ENCODE measurements around the gene ZBTB2.
A peak's percentile ranks its signal among the peaks of the same experiment; 100 is the strongest.
"Not testable (repeated sequence)": the region's sequence is repeated elsewhere in the genome, so short reads cannot be mapped to it uniquely, and the experiment has no call there.

The ZBTB2 gene

DNA sequence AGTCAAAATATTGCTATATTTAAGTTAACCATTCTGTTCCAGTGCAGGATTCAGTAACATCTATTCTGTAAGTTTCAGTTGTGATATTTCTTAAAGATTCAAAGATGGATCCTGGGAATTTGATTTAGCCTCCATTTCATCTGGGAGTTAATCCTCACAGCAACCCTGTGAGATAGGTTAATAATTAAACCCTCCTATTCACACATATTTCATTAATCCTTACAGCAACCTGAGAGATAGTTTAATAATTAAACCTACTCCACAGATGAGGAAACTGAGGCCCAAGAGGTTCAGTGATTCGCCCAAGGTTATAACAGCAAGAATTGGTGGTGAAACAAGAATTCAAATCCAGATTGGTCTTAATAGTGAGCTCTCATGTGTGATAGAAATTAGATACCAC is 10.9 kb upstream of the ZBTB2 start:
- DNase-seq (ENCODE audit: low read depth in 1 of 2, low spot score in 1 of 2) = no peak

DNA sequence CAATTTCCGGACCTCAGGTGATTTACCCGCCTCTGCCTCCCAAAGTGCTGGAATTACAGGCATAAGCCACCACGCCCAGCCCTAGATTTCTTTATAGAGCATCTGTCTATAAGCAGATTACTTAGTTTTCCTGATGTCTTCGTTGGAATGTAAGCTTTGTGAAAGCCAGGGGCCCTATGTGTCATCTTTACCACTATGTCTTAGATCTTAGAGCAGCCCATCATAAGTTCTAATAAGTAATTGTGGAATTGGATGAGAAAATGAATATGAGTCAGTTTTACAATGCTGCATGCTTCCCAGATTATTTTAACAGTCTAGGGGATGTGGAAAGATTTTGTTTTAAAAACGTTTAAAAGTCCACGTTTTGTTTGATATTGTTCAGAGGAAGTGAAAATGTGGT is 9.1 kb upstream of the ZBTB2 start:
- DNase-seq (ENCODE audit: low read depth in 1 of 2, low spot score in 1 of 2) = no peak

DNA sequence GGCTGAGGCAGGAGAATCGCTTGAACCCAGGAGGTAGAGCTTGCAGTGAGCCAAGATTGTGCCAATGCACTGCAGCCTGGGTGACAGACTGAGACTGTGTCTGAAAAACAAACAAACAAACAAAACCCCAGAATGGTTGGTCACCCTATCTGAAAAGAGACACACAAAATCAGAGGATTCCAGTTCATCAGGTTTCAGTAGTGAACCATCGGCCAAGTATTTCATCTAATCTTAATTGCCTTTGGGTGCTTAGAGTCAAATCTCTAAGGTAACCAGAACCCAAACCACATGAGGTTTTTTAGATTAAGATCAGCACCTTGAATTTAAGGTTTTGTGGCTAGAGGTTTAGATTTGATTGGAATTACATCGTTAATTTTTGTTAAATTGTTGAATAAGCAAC is 8.3 kb upstream of the ZBTB2 start:
- no peak for DNase-seq (ENCODE audit: low read depth in 1 of 2, low spot score in 1 of 2)

DNA sequence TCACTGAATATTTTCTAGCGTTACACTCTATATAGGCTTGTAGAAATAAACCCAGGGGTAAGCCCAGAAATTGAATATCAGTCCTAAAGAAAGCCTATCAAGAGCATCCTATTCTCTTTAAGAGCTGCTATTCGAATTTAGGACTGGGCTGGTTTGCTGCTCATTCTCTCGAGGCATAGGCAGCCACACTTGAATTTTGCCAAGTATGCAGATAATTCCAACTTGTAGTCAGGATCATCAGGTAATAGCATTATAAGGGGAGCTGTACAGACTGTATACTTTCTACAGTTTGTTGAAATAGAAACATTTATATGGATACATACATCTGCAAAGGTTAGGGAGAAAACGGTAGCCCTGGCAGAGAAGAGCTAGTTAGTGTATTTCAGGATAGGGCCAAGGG is 2.1 kb upstream of the ZBTB2 start:
- DNase-seq (ENCODE audit: low read depth in 1 of 2, low spot score in 1 of 2) = no peak

DNA sequence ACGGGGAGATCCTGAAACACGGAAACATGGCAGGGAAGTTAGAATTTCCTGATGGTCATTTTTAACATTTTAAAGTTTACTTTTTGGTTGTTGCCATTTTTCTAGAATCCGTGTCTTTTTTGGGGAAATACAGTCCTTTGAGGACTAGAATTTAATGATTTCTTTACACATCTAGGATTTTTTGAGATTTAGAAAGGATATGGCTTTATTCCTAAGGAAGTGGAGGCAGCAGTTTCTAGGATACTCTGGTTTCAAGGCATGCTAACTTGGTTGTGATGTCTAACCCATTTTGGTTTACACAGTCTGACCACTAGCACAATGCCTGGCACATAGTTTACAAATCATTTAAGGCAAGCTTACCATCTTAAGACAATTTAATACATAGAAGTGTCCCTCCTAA is 1.1 kb upstream of the ZBTB2 start:
- DNase-seq (ENCODE audit: low read depth in 1 of 2, low spot score in 1 of 2) = no peak

DNA sequence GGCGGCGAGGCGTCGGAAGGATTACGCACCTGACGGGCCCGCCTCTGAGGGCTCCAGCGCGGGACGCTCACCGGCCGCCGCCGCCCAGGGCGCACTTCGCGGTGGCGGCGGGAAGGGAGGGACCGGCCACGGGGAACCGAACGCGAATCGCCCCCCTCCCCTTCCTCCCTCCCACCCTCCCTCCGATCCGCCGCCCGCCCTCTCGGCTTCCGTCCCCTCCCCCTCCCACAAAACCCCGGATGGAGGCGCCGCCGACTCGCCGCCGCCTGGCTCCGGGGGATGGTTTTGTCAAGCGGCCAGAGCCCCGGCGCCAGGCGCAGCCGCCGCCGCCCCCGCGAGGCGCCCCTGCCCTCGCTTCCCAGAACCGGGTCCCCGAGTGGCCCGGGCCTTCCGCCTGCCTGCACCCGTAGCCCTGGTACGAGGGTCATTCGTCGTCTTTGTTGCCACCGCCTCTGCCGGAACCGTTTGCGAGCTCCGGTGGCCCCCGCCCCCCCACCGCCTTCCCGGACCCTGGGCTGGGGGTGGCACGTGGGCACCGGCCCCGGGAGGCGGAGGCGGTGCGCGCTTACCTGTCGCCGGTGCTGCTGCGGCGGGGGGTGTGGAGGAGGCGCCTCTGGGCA is 398 bp downstream of the ZBTB2 start:
- peak; percentile 71 to 74 for DNase-seq (ENCODE audit: low read depth in 1 of 2, low spot score in 1 of 2)

DNA sequence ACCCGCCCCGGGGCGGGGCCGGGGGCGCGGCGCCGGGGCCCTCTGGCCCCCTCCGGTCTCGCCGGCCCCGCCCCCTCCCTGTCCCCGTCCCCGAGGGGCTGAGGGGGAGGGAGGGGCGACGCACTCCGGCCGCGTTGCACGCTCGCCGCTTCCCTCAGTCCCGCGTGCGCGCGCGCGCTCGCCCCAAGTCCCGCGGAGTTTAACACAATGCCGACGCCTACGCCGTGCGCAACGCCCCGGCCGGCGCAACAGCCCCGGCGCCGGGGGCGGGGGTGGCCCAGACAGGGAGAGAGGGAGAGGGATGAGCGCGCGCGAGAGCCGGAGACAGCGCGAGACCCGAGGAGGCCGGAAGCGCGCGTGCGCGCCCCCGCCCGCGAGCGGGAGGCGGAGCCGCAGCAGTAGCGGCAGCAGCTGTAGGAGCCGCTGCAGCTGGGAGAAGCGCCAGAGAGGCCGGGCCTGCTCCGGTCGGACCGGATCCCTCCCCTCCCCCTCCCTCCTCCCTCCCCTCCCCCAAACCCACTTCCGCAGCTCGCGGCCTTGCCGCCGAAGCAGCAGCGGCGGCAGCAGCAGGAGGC is 996 bp downstream of the ZBTB2 start:
- peak; percentile 94 to 99 for DNase-seq (ENCODE audit: low read depth in 1 of 2, low spot score in 1 of 2)

DNA sequence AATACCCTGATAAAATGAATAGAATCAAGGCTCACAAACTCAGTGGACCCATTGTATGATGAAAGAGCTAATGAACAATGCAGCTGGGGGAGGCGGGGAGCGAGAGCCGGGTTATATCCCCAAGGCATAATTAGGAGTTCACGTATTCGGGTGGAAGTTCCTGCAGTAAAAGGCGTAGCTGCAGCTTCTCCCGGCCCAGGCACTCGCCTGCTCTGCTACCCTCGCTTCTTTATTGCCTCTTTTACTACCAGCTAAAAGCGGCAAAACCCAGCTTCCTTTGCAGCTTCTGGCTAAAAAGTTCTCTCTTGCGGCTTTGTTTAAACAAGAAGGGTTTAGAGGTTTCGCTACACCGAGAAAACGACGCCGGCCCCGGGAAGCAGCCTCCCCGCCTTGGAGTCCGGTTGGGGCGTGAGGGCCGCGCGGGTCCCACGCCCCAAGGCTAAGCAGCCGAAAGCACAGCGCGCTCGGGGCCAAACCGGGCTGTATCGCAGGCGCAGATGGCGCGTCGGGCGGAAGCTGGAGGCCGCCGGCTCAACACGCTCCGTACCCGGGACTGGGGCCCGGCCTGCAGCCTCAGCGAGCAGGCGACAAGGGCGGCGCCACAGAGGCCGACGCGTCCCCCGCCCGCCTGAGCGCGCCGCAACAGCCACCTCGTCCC is 1.6 kb downstream of the ZBTB2 start:
- no peak for DNase-seq (ENCODE audit: low read depth in 1 of 2, low spot score in 1 of 2)

DNA sequence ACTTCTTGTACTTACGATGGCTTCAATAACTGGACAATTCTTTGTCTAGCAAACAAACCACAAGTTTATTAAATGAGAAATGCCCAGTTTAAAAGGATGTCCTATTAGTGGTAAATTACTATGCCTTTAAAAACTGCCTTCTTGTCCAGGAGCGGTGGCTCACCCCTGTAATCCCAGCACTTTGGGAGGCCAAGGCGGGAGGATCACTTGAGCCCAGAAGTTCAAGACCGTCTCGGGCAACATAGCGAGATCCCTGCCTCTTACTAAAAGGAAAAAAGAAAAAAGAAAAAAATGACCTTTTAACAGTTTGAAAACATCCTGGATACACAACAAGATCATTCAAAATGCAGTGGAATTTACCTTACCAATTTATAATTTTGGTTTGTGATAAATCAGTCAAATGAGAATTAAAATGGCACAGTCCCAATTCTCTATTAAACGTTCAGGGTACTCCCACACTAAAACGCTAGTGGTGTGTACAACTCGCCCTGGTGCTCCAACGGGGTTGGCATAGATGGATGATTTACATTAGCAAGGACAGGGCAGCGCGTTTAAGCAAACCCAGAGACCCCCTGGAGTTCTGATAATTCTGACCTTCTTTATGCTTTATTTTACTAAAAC is 2.3 kb downstream of the ZBTB2 start:
- no peak for DNase-seq (ENCODE audit: low read depth in 1 of 2, low spot score in 1 of 2)

DNA sequence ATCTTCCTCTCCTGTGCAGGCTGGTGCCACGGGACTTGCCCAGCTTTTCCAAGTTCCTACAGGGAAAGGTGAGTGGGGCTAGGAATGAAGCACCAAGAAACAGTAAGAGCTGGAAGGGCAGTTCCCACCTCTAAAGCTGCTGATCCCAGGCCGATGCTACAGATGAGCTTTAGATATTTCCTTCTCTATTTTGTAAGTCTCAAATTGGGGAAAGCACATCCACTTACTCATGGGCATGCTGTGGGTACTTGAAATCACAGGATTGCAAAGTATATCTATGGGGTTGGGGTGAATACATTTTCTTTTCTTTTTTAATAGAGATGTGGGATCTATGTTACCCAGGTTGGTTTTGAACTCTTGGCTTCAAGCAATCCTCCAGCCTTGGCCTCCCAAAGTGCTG is 3.1 kb downstream of the ZBTB2 start:
- DNase-seq (ENCODE audit: low read depth in 1 of 2, low spot score in 1 of 2) = no peak

DNA sequence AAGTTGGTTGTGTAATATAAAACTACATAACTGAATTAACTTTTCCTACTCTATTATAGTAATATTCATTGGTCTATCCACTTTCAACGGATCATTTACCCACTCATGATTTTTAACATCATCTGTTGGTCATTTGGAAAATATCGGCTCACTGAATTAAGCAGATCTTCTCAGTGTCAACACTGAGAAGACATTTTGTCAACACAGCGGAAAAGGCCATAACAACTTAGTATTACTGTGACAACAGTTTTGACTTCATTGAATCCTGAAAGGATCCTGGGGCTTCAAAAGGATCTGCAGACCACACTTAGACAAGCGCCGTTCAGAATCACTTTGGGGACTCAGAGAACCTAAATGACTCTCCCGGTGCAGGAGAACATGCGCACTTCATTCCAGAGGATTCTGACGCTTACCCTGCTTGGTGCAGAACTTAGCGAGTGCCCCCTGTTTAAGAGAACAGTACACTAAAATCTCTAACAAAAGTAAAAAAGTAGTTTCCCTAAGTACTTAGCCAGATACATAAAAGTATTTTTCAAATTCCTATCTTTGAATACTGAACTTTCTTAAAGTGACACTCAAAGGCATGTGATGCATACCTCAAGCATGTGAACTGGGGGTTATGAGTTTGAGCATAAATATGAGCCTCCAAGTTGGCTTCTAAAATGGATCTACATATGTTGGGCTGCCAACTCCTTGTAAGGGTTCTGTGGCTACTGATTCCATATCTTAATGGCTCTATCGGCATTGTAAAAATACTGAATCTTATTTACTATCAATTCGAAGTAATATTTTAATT is 4.0 kb downstream of the ZBTB2 start:
- no peak for DNase-seq (ENCODE audit: low read depth in 1 of 2, low spot score in 1 of 2)

DNA sequence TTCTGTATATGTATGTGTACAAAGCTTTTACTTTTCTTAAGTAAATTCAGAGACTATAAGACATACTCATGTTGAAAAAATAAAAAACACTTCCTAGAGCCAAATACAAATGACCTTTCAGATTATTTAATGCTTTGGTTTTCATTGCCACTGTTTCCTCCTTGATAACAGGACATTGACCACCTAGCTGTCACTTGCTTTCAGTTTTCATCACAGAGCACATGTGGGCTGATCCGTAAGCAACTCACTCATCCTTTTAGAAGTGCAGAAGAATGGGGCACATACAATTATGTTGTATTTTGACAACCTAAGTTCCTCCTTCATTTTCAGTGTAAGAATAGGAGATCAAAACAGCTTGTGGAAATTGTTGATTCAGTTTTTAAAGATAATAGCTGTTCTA is 6.2 kb downstream of the ZBTB2 start:
- DNase-seq (ENCODE audit: low read depth in 1 of 2, low spot score in 1 of 2) = no peak

DNA sequence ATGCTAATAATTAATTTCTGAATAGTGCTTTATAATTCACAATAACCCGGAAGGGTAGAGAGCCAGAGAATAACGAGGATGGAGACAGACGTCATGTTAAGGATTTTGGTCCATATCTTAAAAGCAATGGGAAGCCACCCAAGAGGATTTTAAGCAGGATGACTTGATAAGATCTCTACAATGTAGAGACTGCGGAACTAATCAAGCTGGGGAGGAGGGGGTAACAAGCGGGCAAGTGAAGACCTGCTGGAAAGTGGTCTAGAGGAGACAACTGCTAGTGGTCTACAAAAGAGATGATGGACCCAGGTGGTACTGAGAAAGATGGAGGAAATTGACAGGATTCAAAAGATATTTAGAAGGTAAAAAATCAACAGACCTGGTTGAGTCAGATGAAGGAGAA is 7.2 kb downstream of the ZBTB2 start:
- DNase-seq (ENCODE audit: low read depth in 1 of 2, low spot score in 1 of 2) = no peak

DNA sequence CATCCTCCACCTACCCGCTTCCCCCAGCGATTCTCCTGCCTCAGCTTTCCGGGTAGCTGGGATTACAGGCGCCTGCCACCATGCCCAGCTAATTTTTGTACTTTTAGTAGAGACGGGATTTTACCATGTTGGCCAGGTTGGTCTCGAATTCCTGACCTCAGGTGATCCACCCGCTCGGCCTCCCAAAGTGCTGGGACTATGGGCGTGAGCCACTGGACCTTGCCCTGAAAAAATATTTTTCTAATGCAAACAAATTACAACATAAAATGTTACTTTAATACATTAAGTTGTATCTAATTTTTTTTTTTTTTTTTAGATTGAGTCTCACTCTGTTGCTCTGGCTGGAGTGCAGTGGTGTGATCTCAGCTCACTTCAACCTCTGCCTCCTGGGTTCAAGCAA is 8.7 kb downstream of the ZBTB2 start:
- DNase-seq (ENCODE audit: low read depth in 1 of 2, low spot score in 1 of 2) = not testable (repeated sequence)

DNA sequence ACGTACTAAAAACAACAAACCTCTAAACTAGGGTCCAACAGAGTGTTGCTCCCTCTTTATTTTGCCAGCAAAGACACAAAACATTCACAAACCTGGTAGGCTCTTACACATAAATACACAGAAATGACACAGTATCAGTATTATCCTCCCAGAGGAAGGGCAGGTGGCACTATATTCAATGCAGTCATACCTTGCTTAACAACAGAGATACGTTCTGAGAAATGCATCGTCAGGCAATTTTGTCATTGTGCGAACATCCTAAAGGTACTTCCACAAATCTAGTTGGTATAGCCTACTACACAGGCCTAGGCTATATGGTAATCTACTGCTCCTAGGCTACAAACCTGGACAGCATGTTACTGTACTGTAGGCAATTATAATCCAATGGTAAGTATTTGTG is 9.6 kb downstream of the ZBTB2 start:
- no peak for DNase-seq (ENCODE audit: low read depth in 1 of 2, low spot score in 1 of 2)

DNA sequence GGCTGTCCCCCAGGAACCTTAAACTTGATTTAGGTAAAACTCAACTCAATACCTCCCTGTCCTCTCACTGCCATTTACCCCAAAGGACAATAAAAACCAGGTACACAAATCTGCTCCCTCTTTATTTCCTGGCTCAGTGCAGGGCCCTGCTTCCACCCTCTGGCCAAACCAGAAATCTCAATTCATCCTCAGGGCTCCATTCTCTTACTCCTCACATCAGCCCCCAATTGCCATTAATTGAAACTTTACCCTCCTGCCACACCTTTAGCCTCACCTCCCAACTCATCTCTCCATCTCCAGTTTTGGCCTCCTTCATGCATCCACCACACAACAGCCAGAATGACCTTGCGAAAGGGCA is 10.5 kb downstream of the ZBTB2 start:
- no peak for DNase-seq (ENCODE audit: low read depth in 1 of 2, low spot score in 1 of 2)

DNA sequence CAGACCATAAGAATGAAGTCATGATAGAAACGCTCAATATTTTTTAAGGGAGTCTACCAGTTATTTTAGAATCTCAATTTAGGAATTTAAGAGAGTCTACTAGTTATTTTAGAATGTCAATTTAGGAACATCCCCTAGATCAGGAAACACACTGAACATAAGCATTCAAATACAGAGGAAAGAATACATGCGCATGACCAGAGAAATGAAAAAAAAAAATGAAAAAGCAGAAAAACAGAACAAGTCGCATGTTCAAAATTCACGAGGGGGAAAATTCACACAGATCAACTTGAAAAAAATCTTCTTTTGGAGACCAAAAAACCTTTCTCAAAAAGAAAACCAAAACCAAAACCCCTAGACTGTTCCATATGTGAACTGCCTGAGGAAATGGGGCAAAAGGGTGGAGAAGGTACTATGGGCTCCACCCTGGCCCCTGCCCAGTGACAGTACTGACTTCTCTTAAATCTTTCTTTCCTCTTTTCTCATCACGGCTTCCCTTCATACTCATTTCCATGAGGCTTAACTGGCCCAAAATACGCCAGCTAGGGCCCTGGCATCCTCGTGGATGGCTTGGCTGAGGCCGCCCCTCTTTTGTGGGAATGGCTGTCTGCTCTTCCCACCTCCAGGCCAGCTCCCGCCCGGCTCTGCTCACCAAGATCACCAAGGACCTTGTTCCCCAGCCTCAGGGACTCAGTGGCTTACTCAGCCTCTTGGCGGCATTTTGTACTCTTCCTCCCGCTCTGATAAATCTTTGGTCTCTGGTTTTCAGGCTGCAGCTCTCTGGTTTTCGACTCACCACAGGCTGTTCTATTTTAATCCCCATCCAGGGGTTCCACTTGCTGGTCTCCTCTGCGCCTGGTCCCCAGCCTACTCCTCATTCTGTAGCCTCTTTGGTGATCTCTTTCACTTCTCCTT is 11.2 kb downstream of the ZBTB2 start:
- DNase-seq (ENCODE audit: low read depth in 1 of 2, low spot score in 1 of 2) = no peak

DNA sequence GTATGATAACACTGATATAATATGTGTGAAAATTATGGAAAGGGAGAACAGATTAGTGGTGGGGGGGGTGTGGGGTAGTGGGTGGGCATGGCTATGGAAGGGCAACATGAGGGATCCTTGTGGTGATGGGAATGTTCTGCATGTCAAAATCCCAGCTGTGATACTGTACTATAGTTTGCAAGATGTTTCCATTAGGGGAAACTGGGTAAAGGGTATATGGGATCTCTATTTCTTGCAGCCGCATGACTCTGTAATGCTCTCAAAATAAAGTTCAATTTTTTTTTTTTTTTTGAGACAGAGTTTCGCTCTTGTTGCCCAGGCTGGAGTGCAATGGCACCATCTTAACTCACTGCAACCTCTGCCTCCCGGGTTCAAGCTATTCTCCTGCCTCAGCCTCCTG is 14.3 kb downstream of the ZBTB2 start:
- no peak for DNase-seq (ENCODE audit: low read depth in 1 of 2, low spot score in 1 of 2)

DNA sequence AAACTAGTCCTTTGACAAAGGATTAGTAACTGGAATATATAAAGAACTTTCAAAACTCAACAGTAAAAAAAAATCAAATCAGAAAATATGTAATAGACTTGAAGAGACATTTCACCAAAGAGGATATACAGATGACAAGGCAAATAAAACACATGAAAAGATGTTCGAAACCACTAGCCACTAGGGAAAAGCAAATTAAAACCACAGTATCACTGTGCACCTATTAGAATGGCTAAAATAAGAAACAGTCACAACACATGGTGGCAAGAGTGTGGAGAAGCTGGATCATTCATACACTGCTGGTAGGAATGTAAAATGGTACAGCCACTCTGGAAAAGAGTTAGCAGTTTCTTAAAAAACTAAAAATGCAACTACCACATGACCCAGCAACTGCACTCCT is 14.9 kb downstream of the ZBTB2 start:
- DNase-seq (ENCODE audit: low read depth in 1 of 2, low spot score in 1 of 2) = no peak

DNA sequence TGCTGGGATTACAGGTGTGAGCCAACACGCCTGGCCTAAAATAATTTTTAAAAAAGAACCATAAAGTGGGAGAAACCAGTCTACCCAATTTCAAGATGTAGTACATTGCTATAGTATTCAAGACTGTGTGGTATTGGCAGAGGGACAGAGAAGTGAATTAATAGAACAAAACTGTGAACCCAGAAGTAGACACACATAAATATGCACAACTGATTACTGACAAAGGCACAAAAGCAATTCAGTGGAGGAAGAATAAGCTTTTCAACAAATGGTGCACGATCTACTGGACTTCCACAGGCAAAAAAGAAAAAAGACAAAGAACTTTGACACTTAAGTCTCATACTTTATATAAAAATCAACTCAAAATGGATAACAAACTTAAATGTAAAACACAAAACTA is 15.5 kb downstream of the ZBTB2 start:
- DNase-seq (ENCODE audit: low read depth in 1 of 2, low spot score in 1 of 2) = no peak

Data from activated T-helper 1 cell treated with anti-CD3 and anti-CD28 coated beads, Interleukin-2, amount 50 U/mL, for 16 hours (primary cell).